Pons (tissue), 1 donor: Measurements from ENCODE around the gene TECTB.
"Not testable (repeated sequence)": the region's sequence is repeated elsewhere in the genome, so short reads cannot be mapped to it uniquely, and the experiment has no call there.

ENCODE experiments used
- DNase-seq: peaks from one replicate; pipeline ENCODE4 v3.0.0-alpha.2; 2016; ENCODE audit warnings: low spot score

Gene TECTB

DNA sequence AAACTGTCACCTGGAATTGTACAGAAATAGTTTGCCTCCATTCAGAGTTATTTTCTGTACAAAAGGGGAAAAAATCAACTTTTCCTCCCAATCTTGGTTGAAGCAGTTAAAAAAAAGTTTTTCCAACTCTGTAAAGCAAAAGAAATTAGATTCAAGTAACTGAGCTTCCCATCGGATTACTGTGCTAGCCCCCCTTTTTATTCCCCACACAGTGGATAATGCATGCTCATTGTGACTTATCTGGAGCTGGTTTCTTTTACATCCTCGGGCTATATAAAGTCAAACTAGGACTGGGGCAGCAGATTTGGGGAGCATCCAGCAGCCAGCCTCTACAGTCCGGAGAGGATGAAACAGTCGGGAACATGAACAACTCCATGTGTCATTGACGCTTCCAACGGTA, at the start of gene TECTB:
Gene TECTB (plus strand): TSS at position 301 of the 400 bp plus-strand sequence. CDS start 335 bp downstream, outside the sequence.
- DNase-seq: no peak

DNA sequence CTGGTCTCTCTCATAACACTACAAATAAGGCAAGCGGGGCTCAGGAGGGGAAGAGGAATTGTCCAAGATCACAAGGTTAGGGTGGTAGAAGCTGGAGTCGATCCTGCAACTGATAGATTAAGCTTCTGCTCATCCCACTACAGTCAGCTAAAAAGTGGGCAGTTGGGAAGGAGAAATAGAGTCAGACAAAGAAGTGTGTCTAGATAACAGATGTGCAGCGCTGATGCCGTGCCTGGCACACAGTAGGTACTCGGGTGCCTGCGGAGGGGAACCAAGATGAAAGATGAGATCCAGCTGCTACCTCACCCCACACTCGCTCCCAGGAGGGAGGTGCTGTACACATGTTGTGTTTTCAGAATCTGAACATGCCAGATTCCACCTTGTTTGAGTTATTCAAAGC, 48.1 kb upstream of the TECTB start:
- DNase-seq: no peak

DNA sequence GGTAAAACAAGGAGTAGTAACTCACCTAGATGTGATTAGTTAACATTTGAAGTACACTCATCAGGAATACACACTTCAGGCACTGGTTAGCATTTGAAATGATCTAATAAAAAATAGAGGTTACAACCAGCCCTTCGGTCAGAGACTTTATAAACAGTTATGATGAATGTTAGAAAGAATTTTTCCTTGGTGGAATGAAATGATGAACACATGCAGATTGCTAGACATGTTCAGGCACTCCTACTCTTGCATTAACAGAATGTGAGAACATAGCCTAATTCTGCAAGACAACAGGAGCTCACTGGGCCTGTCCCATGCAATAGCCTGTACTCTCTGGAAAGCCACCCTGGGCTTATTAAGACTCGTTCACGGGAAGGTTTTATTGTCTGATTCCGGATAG, 47.3 kb upstream of the TECTB start:
- DNase-seq: no peak

DNA sequence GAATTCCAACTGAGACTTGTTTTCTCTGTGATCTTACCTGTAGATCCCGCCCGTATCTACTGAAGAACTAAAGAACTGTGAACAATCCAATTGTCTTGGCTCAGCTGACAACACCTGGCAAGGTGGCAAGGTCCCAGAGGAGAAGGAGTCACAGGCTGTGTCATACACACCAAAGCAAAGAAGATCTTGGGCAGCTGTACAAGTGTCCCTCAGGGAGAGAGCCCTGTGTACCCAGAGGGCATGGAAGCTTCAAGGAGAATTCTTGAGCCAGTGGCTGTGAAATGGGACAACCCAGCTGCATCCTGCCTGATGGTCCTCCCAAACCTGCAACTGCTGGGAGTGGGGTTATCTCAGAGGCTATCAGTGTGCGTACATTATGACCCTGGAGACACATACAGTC, 46.7 kb upstream of the TECTB start:
- DNase-seq: no peak

DNA sequence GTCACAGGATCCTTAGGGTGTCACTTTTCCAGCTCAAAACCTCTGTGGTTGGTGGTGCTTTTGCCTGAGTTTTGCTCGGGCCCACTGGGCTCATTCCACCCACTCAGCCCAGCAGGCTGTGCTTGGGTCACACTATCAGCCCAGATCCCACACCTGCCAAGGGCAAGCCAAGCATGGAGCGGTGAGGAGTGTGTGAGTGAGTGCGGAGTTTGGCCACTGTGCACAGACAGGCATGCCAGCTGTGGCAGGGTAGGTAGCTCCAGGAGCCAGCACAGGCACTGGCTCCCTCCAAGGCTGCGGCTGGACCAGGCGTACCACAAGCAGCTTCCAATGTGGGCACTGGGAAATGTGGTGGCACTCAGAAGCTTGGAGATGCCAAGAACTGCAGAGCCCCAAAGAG, 43.9 kb upstream of the TECTB start:
- DNase-seq: no peak

DNA sequence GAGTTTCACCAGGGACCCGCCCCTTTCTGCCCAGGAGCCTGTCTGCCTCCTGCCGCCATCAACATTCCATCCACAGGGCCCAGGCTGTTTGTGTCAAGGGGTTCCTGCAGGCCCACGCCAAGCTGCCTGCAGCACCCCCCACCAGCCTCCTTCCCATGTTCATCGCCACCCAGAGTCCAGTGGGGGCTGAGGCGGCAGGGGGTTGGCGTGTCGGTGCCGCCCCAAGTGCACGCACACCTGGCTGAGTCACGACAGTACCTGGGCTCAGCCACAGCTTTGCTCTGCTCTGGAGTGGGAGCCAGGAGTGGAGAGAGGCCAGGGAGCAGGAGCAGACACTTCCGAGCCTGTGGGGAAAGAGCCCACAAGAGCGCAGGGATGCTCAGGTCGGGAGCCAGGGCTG, 42.8 kb upstream of the TECTB start:
- DNase-seq: no peak

DNA sequence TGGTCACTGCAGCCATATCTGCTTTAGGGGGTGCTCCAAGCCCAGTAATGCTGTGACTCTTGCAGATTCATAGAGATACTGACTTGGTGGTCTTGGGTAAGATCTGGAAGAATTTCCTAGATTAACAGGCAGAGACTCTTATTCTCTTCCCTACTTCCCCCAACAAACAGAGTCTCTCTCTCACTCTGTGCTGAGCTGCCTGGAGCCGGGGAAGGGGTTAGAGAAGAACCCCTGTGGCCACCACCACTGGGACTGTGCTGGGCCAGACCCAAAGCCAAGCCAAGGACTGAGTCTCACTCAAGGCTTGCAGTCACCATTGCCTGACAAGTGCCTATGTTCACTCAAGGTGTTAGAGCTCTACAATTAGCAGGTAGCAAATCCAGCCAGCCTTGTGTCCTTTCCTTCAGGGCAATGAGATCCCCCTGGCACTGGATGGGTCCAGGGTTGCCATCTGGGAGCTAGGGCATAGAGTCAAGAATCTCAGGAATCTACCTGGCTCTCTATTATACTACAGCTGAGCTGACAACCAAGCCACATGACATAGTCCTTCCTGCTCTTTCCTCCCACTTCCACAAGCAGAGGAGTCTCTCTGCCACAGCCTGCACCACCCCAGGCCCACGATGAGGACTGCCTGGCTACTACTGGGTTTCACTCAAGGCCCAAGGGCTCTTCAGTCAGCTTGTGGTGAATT, 41.4 kb upstream of the TECTB start:
- no peak for DNase-seq

DNA sequence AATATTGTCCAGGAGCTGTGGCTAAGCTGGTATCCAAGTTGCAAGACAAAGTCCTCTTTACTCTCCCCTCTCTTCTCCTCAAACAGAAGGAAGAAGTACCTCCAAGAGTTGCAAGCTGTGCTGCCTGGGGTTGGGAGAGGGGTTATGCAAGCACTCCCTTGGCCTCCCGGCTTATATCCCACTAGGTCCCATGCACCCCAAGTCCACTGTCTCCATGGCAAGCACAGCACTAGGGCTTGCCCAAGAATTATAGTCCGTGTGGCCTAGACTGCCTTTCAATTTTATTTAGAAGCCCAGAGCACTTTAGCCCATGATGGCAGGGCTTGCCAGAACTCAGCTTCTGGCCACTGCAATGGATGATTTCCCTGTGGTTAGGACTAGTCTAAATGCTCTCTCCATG, 40.4 kb upstream of the TECTB start:
- no peak for DNase-seq

DNA sequence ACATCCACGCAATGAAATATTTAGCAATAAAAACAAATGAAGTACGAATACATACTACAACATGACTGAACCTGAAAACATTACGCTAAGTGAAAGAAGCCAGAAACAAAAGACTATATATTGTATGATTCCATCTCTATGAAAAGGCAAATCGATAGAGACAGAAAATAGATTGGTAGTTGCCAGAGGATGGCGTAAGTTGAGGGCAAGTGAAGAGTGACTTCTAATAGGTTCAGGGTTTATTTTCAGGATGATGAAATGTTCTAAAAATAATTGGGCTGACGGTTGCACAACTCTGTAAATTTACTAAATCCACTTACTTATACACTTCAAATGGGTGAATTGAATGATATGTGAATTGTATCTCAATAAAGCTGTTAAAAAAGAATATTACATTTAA, 39.5 kb upstream of the TECTB start:
- DNase-seq: no peak

DNA sequence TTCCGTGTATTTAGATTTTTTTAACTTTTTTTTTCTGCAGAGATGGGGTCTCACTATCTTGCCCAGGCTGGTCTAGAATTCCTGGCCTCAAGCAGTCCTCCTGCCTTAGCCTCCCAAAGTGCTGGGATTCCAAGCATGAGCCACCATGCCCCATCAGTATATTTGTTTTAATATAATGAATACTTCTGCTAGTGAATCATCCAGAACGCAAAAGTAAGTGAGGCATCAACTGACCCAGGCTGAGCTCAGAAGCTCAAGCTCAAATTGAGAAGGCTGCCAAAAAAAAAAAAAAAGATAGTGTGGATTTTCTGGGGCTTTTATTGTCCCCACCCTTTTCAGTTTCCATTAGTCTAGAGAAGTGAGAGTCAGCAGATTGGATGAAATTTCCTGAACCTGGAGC, 39.0 kb upstream of the TECTB start:
- no peak for DNase-seq

DNA sequence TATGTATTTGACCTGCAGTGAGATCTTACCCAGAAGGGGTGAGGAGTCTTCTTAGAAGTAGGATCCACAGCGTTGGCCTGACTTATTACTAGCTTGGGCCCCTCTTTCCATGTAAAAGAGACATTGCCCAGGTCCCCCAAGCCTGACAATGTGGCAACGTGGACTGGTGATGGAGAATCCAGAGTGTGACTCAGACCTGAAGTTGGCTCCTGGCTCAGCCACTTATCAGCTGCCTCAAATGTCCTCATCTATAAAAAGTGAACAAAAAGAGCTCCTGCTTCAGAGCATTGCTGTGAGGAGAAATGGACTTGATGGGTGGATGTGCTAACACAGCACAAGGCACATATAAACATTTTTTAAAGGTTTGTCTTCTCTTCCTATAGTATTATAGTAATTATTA, 35.4 kb upstream of the TECTB start:
- no peak for DNase-seq

DNA sequence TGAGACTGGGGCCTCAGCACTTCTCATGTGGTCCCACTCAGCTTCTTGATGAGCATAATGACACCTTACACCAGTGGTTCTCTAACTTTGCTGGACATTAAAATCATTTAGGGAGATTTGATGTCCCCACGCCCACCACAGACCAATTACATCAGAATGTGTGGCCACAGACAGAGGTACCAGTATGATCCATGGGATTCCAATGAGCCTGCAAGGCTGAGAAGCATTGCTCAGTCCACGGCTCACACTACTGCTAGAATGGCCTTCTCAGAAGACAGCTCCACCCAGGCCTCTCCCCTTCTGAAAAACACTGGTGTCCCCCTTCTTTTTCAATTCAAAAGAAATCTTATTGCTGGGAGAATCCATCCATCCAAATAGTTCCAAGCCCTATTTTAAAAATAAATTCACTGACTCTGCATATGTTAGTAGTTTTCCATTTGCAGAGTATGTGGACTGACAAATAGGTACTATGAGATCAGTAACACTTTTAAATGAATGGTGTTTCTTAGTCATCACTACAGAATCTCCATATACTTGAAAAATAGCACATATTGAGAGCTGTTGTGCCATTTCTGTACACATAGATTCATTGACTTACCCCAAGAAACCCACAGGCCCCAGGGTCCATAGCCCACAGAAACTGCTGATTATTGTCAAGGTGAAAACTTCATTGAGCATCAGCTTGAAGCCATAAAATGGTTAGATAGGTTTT, 34.5 kb upstream of the TECTB start:
- no peak for DNase-seq

DNA sequence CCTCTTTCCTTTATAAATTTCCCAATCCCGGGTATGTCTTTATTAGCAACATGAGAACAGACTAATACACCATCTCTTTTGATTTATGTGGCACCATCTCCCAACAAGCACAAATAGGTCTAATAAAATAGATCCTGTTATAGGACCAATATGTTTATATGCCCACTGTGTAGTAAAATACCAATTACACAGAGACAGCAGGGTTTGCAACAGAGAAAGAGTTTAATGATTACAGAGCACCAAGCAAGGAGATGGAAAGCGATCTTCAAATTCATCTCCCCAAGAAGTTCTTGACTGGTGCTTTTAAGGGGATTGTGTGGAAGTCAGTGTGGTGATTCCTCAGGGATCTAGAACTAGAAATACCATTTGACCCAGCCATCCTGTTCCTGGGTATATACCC, 33.5 kb upstream of the TECTB start:
- DNase-seq: no peak

DNA sequence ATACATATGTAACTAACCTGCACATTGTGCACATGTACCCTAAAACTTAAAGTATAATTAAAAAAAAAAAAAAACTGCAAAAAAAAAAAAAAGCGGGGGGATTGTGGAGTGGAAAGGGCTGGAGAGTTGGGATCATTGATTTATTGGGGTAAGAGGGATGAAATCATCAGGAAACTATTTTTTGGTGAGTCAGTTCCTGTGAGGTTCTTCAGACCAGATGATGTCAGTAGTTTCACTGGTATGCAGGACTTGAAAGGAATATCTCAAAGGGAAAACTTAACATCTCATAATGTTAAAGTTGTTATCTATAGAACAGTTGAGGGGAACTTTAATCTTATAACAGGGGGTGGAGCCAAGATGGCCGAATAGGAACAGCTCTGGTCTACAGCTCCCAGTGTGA, 32.6 kb upstream of the TECTB start:
- DNase-seq: no peak

DNA sequence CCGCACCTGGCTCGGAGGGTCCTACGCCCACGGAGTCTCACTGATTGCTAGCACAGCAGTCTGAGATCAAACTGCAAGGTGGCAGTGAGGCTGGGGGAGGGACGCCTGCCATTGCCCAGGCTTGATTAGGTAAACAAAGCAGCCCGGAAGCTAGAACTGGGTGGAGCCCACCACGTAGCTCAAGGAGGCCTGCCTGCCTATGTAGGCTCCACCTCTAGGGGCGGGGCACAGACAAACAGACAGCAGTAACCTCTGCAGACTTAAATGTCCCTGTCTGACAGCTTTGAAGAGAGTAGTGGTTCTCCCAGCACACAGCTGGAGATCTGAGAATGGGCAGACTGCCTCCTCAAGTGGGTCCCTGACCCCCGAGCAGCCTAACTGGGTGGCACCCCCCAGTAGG, 32.0 kb upstream of the TECTB start:
- not testable (repeated sequence) for DNase-seq

DNA sequence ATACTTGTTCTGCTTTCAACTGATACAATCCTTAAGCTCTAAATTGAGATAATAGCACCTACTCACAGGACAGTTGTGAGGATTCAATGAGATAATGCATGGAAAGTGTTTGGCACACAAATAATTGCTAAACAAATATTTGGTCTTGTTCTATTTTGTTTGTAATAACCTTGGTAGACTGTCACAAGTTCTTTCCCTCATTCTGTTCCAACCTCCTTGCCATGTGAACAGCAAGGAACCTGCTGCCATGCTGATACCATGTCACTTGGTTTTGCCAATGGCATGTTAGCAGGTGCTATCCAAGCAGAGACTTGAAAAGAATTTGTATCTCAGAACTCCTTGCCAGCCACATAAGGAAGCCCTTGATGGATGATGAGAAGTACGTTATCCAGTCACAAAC, 24.8 kb upstream of the TECTB start:
- no peak for DNase-seq

DNA sequence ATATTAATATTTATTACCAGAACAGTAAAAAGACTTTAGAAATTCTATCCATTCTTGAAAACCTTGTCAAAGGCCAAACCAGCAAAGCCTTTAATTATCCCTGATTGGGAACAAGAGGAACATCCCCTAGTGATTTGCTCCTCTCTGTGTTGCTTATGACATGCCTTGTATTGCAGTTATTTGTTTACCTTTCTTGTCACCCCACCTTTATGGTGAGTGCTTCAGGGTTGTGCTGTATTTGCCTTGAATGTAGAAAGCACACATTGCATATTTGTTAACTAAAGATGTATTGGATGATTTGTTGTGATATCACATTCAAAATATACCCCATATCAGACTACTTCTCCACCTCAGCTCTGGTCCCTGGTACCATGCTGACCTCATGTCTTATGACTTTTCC, 23.5 kb upstream of the TECTB start:
- DNase-seq: no peak

DNA sequence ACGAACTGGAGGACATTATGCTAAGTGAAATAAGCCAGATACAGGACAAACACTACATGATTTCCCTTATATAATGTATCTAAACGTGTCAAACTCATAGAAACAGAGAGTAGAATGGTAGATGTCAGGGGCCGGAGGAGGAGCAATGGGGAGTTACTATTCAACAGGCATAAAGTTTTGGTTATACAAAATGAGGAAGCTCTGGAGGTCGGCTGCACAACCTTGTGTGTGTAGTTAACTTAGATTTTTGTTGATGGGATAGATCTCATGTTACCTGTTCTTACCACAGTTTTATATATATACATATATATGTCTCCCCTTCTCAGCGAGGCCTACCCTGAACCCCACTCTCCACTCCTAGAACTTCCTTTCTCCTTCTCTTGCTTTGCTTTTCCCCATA, 22.4 kb upstream of the TECTB start:
- no peak for DNase-seq

DNA sequence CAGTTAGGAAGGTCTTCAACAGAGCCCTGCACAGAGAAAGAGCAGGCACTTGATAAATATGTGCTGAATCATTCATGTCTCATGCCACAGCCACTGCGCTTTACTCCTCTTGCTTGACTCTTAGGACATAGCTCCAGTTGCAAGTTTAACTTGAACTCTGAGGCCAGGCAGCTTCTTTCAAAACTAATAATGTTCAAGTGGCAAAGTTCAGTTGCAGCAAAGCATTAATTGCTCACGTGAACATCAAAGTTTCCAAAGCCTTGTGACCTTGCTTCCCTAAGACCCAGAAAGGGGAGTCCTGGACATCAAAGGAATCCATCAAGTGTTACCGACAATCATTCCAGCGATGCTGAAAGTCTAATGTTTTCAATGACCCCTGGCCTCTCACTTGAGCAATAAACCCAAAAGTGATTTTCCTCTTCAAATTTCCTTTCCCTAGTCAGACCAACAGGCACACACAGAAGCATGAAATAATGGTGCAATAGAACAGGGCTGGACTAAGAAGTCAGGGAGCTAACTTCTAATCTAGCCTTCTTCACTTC, 21.8 kb upstream of the TECTB start:
- no peak for DNase-seq

DNA sequence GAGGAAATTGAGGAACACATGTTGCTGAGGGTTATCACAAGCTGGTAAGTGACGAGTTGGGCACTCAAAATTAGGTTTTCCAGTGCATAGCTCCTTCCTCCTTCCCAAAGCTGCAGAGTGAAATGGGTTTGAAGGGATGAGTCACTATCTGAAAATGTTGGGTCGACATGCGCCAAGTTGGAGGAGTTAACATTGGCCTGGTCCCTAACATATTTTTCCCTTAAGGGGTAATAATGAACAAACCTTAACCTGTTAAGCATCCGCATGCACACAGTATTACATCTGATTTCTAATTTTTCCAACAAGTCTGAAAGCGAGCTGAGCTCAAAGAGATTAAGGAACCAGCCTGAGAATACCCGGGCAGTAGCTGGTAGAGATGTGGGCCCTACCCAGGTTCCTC, 20.7 kb upstream of the TECTB start:
- no peak for DNase-seq

DNA sequence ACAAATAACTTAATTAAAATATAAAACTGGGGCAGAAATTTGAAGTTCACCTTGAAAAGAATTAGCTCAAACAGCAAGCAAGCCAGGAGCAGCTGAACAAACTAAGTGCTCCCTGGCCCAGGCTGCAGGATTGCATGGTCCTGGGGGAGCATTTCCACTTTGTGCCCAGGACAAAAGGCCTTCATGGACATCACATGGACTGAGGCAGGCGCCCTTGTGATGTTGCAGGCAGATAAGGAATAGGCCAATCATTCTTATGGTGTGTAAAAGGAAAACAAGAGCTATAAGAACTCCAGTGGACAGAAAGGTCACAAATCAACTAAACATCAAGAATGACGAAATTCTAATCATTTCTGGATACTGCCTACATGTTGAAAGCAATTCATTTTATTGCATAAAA, 17.5 kb upstream of the TECTB start:
- no peak for DNase-seq

DNA sequence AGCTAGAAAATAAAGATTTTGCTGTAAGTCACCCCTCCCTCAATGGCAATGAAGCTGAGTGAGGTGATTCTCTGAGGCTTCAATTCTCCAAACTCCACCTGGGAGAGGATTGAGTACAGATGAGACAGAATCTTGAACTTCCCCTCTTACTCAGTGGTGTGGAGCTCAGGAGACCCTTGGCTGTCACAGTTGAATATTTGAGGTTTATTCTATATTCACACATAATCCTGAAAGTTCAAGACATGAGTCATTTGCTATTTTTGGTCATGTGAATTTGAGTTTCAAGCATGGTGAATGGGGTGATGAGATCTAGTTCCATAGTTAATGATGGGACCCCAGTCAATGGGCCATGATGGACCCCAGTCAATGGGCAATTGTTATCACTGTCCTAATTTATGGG, 13.9 kb upstream of the TECTB start:
- no peak for DNase-seq

DNA sequence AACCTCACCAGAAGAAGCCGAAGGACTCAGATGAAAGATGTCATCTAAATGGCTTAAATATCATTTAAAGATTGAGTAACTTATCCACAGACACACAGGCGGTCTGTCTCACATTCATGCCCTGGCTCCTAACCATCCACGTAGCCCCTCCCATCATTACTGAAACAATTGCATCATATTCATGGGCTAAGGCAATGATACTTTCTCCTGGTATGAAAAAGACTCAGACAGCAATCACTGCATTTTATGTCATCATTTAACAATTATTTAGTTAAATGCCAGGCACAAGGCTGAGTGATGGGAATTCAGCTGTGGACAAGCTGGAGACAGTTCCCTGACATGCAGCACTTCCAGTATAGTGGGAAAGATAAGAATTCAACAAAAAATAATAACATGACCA, 11.2 kb upstream of the TECTB start:
- DNase-seq: no peak

DNA sequence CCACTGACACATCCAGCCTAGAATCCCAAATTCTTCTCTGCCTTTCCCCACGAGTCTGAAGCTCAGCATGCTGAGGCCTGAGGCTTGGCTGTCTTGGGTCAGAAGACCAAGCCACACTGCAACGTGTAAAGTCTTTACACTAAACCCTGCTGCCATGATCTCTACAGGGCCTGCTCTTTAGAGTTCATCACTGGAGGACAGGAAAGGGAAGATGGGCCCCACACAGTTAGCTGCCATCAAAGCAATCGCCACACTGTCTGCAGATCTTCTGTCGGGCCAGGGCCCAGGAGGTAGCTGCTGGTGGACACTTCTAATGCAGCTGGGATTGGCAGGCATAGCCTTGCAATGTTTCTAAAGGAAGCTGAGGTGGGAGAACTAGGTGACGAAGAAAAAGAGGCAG, 8.4 kb upstream of the TECTB start:
- no peak for DNase-seq
